Measurements from ENCODE around the gene NAGS.
"Not testable (repeated sequence)": the region's sequence is repeated elsewhere in the genome, so short reads cannot be mapped to it uniquely, and the experiment has no call there.

NAGS gene, protein sequence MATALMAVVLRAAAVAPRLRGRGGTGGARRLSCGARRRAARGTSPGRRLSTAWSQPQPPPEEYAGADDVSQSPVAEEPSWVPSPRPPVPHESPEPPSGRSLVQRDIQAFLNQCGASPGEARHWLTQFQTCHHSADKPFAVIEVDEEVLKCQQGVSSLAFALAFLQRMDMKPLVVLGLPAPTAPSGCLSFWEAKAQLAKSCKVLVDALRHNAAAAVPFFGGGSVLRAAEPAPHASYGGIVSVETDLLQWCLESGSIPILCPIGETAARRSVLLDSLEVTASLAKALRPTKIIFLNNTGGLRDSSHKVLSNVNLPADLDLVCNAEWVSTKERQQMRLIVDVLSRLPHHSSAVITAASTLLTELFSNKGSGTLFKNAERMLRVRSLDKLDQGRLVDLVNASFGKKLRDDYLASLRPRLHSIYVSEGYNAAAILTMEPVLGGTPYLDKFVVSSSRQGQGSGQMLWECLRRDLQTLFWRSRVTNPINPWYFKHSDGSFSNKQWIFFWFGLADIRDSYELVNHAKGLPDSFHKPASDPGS

DNA sequence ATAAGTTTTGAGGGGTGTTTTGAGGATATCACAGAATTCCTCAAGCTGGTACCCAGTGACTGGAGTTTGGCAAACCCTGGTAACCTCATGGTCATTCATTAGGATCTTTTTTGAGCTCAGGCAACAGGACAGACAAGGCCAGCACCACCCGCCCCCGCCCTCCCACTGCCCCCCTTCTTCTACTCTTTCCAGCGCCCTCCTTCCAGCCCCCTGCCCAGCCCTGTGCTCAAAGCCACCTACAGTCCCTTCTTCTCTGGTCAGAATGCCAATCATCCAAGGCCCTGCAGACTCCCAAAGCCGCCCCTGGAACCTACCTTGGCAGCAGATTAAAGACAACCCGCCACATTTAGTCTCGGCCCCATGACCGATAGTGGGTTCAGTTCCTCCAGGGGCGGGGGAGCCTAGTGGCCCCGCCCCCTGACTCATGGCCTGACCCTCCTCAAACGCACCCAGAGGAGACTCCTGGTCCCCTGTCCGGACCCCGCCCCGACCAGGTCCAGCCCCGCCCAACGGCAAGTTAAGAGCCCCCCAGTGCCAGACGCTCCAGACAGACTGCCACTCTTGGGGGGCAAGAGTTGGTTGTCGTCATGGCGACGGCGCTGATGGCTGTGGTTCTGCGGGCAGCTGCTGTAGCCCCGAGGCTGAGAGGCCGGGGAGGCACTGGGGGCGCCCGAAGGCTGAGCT, at the start of gene NAGS:
Gene NAGS, plus strand, starts transcription at position 546 of the 684 bp plus-strand sequence. Its CDS starts 42 bp downstream, at position 588.
- DNase-seq, result no peak

DNA sequence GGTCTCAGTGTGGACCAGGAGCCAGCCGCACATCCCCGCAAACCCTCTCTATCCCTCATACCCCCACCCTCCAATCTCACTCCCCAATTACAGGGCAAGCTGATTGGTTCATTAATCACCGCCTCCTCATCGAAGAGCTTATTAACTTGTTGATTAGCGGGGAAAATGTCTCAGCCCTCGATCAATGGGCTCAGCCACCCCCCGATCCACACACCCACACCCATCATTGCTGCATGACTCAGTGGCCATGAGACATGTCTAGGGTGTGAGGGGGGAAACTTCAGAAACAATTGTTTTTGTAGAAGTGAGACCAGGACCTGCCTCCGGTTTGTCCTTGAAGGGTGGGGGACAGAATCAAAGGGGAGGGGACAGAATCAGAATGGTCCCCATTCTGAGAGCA, 48.2 kb upstream of the NAGS start:
- DNase-seq, result no peak

DNA sequence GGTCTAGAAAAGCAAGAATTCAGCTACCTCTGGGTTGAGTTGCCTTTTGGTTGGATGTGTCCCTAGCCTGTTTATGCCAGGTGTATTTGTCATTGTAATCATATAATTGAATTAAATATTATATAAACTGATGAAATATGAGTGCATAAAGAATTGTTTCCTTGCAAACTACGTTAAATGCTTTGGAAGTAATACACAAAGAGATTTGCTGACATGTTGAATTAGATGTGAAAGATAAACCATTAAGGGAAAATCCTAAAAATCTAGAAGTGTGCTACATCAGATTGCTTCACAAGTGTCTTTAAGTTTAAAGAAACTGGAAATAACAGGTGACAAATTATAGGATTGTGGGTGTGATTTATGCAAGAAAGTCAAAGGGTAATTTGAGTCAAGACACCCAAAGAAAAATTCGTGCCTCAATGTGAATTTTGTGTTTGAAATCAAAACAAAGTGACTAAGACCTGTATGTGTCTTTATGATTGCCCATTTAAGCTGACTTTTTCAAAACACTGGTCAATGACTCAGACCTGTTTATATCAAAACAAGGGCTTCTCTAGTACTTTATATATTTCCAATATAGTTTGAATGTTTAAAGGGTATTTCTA, 45.6 kb upstream of the NAGS start:
- no peak for DNase-seq

DNA sequence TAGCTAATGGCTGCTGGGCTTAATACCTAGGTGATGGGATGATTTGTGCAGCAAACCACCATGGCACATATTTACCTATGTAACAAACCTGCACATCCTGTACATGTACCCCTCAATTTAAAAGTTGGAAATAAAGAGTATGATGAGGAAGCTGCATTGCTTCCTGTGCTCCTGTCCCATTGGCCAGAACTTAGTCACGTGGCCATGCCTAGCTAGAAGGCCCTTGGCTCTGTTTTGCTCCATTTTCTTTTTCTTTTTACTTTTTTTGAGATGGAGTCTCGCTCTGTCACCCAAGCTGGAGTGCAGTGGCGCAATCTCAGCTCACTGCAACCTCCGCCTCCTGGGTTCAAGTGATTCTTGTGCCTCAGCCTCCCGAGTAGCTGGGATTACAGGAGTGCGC, 43.1 kb upstream of the NAGS start:
- DNase-seq, result not testable (repeated sequence)

DNA sequence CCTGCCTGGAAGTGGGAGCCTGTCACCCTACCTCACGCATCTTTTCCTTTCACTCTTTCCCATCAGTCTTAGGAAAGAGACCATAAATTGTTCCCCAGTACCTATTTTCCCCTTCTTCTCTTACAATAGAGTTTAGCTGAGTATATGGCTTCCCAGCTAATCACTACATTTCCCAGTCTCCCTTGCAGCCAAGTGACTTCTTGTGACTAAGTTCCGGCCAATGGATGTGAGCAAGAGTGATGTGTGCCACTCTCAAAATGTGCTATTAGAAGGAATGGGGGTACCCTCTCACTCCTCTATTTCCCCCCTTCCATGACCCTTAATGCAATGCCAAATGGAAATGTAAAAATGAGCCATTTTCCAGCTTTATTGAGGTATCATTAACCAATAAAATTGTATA, 42.5 kb upstream of the NAGS start:
- DNase-seq, result no peak

DNA sequence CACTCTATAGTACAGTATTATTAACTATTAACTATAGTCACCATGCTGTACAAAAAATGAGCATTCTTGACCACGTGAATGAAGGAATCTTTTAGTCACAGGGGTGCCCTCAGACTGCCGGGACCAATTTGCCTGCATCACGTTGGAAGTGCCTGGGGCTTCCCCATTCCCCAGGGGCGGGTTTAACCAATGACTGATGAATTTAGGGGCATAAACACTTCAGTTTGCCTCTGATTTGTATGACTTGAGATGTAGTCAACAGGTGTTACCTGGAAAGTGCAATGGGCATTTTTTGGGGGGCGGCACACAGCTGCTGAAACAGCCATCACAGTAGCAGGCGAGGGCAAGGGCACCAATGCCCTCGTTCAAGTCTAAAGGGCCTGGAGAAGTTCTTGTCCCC, 41.9 kb upstream of the NAGS start:
- no peak for DNase-seq

DNA sequence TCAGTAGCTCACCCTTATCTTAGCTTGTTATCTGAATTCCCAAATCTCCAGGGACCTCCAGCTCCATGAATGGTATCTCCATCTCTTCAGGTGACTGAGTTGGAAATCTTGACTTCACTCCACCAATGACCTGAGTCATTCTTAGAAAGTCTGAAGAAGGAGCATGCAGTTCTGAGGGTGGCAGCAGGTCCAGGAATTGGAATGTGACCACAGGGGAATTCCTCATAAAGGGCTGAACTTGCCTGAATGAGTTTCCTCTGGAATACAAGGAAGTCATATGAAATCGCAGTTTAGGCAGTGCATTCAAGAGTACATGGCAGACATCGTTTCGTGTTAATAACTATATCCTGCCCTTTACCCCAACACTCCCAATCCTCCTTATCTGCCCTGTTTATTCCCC, 38.1 kb upstream of the NAGS start:
- DNase-seq, result no peak

DNA sequence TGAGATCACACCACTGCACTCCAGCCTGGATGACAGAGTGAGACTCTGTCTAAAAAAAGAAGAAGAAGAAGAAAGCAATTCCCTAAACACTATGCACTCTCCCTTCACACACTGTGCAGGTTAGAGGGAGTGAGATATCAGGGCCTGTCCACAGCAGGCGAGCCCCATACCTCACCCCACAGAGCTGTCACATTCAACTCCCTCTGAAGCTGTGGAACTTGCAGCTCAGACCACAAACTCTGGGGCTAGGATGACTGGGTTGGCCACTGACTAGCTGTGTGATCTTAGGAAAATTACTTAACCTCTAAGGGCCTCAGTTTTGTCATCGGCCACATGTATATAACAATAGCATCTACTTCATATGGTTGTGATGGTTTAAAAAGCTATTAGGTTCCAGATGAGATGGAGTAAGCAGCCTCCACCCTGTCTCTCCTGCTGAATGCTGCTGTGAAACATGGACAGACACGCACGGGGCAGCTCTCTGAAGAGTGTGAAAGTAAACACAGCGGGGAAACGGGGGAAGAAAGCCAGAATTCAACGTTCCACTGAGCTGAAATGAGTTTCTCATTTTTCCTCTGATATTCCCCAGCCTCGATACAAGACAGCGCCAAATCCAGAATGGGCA, 37.1 kb upstream of the NAGS start:
- DNase-seq, result no peak

DNA sequence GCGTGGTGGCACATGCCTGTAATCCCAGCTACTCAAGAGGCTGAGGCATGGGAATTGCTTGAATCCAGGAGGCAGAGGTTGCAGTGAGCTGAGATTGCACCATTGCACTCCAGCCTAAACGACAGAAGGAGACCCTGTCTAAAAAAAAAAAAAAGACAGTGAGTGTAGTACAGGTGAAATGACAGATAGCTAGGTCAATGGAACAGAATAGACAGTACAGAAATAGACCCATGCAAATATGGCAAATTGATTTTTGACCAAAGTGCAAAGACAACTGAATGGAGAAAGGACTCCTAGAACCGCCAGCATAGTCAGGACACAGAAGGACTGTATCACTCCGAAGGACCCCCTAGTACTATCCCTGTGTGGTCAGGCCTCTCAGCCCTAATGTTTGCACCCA, 34.1 kb upstream of the NAGS start:
- no peak for DNase-seq

DNA sequence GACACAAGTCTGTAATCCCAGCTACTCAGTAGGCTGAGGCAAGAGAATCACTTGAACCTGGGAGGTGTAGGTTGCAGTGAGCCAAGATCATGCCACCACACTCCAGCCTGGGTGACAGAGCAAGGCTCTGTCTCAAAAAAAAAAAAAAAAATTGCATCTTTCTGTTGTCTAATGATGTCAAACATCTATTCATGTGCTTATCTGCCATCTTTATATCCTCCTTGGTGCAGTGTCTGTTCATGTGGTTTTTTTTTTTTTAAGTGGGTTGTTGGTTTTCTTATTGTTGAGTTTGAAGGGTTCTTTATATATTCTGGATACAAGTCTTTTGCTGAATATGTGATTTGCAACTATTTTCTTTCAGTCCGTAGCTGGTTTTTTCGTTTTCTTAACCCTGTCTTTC, 33.0 kb upstream of the NAGS start:
- DNase-seq, result not testable (repeated sequence)

DNA sequence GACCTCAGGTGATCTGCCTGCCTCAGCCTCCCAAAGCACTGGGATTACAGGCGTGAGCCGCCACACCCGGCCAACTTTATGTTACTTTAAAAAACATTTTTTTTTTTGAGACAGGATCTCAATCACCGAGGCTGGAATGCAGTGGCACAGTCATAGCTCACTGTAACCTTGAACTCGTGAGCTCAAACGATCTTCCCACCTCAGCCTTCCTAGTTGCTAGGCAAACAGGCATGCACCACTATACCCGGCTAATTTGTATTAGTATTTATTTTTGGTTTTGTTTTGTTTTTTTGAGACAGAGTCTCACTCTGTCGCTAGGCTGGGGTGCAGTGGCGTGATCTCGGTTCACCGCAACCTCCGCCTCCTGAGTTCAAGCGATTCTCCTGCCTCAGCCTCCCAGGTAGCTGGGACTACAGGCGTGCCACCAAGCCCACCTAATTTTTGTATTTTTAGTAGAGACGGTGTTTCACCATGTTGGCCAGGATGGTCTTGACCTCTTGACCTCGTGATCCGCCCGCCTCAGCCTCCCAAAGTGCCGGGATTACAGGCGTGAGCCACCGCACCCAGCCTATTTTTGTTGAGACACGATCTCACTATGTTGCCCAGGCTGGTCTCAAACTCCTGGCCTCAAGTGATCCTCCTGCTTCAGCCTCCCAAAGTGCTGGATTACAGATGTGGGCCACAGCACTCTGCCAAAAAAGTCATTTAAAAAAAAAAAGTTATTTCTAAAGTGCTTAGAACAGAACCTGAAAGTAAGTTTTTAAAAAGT, 31.8 kb upstream of the NAGS start:
- not testable (repeated sequence) for DNase-seq

DNA sequence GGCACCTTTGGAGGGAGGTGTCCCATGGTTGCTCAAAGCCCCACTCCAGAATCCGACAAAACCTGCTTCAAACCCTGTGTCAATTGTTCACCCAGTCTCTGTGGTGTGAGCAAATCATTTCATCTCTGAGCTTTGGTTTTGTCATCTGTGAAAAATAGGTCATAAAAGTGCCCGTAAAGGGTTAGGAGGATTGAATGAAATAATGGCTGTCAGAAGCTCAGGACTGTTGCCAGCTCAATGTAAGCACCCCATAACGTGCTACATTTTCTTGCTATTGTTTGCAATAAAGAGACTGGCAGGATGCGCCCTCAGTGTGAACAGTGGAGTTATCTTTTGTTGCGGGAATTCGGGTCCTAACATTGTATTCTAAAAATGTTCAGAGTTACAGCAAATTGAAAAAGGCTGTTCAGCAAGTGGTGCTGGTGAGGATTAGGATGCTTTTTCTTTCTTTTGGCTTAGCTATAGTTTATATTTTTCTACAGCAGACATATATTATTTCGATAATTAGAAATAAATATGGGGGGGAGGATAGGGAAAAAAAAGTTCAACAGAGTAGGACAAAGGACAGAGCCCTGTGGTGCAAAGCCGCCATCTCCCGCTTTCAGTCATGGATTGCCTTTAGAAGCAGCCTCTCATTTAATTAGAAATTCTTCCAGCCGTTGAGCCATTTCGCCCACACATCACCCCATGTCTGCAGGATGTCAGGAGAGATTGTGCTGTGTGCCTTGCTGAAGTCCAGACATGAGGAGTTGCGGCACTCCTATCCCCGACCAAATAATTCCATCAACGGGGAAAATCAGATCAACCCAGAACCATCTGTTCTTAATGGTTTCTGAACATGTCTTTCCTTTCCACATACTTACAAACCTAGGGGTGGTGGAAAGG, 29.8 kb upstream of the NAGS start:
- DNase-seq, result no peak

DNA sequence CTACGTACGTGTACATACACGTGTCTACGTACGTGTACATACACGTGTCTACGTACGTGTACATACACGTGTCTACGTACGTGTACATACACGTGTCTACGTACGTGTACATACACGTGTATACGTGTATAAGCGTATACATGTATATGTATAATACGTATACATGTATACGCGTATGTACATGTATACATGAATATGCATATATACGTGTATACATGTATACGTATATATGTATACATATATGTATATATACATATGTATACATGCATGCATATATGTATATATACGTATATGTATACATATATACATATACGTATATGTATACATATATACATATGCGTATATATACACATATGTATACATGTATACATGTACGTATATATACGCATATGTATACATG, 28.5 kb upstream of the NAGS start:
- DNase-seq, result no peak

DNA sequence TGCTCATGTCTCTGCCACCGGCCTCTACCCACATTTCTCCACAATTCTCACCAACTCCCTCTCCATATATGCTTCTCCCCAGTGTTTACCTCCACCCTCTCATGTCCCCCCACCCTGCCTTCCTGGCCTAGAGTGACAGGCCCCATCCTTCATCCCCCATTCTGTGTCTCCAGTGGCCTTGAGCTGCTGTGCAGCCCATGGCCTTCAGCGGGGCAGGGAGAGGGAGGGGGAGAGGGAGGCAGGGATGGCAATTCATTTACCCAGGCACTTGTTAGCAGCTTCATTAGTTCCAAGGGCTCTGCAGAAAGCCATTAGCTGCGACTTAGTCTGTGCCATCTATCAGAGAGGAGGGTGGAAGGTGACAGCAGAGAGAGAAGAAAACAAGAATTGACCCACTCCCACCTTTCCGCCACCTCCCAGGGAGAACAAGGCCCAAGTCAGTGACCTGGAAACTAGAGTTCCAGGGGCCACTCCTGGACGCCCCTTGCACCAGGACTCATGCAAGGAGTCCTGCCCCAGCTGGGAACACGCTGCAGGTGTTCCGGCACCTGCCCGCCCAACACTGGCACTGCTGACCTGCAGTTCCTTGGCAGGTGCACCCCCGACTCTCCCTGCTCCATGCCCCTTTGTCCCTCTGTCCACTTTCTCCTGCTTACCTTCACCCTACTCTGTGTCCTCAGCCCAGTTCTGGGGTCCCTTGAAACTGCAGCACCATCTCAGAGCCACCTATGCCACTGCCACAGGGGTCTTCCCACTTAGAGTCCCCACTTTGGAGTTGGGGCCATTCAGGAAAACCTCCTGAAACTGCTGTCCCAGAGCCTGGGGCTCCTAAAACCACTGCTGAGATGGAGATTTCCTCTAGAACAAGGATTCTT, 27.2 kb upstream of the NAGS start:
- no peak for DNase-seq

DNA sequence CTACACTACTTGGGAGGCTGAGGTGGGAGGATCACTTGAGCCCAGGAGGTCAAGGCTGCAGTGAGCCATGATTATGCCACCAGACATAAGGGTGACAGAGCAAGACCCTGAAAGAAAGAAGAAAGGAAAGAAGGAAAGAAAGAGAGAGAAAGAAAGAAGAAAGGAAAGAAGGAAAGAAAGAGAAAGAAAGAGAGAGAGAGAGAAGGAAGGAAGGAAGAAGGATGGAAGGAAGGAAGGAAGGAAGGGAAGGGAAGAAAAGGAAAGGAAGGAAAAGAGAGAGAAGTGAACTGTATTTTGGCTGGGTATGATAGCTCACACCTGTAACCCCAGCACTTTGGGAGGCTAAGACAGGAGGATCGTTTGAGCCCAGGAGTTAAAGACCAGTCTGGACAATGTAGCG, 26.3 kb upstream of the NAGS start:
- DNase-seq, result no peak

DNA sequence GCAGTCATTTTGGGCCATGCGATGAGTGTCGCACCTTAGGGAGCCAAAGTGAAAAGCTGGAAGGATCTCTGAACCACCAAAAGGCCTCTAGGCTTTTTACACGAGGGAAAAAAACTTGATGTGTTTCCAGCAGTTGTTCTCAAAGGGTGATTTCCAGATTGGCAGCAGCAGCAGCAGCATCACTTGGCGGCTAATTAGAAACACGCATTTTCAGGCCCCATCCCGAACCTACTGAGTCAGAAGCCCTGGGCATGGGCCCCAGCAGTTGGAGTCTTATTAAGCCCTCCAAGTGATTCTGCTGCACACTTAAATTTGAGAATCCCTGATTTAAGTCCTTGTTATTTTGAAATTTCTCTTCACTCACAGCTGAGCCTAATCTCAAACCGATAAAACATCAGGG, 25.4 kb upstream of the NAGS start:
- DNase-seq, result no peak

DNA sequence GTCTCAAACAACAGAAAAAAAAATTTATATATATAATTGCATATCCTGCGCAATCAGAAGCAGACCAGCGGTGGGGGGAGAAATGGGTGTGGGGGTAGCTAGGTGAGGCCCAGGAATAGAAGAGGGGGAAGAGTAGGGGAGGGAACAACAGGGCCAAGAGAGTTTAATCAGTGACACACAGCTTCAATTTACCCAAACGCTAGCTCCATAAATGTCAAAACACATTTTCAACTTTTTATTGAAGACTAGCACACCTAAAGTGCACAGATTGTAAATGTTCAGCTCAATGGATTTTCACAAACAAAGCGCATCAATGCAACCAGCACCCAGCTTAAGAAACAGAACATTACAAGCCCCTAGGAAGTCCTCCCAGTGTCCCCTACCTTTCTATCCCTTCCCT, 24.8 kb upstream of the NAGS start:
- no peak for DNase-seq

DNA sequence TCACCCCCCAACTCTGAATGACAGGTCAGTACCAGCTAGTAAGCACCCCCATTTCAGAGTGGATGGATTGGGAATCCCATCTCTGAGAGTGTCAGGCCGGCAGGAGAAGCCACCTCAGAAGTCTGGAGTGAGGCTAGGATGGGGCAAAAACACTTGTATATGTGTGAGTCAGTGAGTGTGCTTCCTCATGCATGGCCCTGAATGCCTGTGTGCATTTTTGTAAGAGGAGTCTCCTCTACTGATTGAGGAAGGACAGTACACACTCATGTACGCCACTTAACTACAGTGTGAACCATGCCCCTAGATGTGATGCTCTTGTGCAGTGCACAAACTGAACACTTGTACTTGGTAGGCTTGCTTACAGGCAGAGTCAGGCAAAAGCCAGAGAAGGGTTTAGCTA, 22.3 kb upstream of the NAGS start:
- DNase-seq, result no peak

DNA sequence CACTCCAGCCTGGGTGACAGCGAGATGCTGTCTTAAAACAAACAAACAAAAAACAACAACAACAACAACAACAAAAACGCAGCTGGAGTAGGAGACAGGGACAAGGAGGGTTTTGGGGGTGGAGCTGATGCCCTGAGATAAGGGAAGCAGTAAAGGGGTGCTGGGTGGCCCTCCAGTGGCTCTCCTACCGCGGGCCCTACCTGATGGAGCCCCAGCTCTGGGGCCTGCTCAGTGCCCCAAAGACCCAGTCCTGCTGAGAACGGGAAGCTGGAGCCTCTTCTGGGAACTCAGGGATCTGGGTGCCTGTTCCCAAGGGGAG, 21.3 kb upstream of the NAGS start:
- DNase-seq, result no peak

DNA sequence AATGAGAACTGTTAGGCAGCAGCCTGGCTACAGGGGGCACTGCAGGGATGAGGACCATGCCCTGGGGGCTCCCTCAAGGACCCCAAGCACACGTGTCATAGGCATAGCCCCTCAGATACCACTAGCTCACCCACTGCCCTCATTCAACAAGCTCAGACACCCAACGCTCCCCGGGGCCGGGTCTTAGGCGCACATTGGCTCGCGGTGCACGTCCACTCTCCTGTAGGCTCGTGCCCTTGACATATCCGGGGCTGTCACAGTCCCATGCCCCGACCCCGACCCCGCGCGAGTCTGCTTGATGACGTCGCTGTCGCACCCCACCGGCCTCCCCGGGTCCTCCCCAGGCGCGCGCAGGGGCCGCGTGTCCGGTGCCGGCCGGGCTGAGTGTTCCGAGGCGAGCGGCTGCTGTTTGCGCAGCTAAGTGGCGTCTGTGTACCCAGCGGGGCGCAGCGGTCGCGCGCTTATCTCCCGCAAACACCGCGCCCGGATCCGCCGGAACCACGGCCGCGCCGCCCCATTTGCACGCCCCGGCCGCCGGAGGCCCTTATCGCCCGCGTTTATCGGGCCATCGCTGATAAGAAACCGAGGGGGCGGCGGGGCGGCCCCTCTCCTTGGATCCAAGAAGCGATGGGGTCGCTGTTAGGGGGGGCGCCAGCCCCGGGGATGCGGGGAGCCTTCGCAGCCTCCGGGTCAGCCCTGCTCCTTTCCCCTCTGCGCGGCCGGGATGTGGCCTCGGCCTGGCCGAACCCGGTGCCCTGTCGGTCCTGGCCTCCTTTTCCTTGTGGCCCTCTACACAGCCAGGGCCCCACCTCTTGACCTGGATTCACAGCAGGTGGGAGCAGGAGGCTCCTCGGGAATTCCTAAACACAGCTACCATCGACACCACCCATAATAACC, 20.7 kb upstream of the NAGS start:
- DNase-seq, result no peak
